GM12892 (cell line): Measurements from ENCODE around the gene IQGAP2.

Experiments used
- POLR2A ChIP-seq: IDR thresholded peaks from 2 replicates; pipeline ENCODE4 v1.6.1; 2011; ENCODE audit warnings: low read depth, low read length, control low read depth
- POLR2AphosphoS5 ChIP-seq: IDR thresholded peaks from 2 replicates; pipeline ENCODE4 v1.6.1; 2011; ENCODE audit warnings: low read depth, low read length, control low read depth

DNA sequence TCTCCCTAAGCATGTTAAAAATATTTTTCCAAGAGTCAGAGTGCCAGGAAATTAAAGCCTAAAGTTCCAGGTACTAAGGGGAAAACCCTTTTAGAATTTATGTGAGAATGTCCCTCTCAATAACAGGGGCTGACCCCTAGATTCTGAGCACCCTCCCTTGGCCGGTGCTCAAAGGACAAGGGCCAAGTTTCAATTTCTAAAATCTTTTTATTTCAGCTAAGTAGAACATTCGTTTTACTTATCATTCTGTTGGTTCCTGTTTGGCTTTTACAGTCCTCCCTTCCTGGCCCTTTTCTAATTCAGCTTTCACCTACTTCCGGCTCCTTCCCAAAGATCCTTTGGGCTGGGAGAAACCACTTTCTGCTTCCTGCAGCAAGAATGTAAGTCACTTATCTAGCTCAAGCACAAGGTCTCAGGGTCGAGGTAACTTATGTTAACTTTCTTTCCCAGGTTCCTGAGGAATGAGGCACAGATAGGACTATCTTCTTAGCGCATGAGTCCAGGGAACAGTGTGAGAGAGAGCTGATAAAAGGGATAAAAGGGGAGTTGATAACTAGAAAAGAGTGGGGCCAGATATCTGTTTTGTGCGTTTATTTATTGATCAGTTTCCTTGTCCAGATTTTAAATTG, 254.7 kb downstream of the IQGAP2 start:
- TF ChIP-seq POLR2AphosphoS5 = no peak
- TF ChIP-seq POLR2A = no peak
